CD14-positive monocyte (primary cell): Measurements from ENCODE around the gene DDX51. TPM values are rescaled to one million over a fixed set of nuclear protein-coding genes. Genes with fewer than 3 reads are reported as not detected.

ENCODE experiments used
- DNase-seq, 3 donors: peaks; one replicate each; pipeline ENCODE4 v3.0.0-alpha.2; 2011 to 2022
- H2AFZ ChIP-seq: 2 replicates; pipeline ENCODE4 v1.6.0; 2012; ENCODE audit warnings: mild to moderate bottlenecking, low read depth, low read length, inconsistent platforms; ENCODE audit not compliant: insufficient read depth, poor library complexity, severe bottlenecking
- H3K27ac ChIP-seq, 2 donors: 1 replicate in 1 of 2; 2 replicates in 1 of 2; pipeline ENCODE4 v1.5.1; 2012 to 2013; ENCODE audit warnings: low read length in 2 of 2, control low read depth in 1 of 2, inconsistent platforms in 1 of 2, low read depth in 1 of 2, mild to moderate bottlenecking in 1 of 2
- H3K27me3 ChIP-seq, 2 donors: one replicate each; pipeline versions ENCODE4 v1.6.0 to v1.6.1; 2011 to 2013; ENCODE audit warnings: low read length in 2 of 2; ENCODE audit not compliant: control insufficient read depth in 2 of 2, insufficient read depth in 2 of 2
- H3K36me3 ChIP-seq, 2 donors: replicated peaks in 1 of 2; 1 replicate in 1 of 2; 2 replicates in 1 of 2; pipeline versions ENCODE4 v1.5.1 to v1.6.1; 2012 to 2013; ENCODE audit warnings: low read length in 2 of 2, control low read depth in 1 of 2, inconsistent platforms in 1 of 2, mild to moderate bottlenecking in 1 of 2; ENCODE audit not compliant: insufficient read depth in 2 of 2, control insufficient read depth in 1 of 2
- H3K4me1 ChIP-seq, 2 donors: 1 replicate in 1 of 2; 2 replicates in 1 of 2; pipeline versions ENCODE4 v1.5.1 to v1.6.1; 2012 to 2013; ENCODE audit warnings: low read length in 2 of 2, control low read depth in 1 of 2, inconsistent platforms in 1 of 2, mild to moderate bottlenecking in 1 of 2, moderate library complexity in 1 of 2; ENCODE audit not compliant: insufficient read depth in 2 of 2, control insufficient read depth in 1 of 2
- H3K4me2 ChIP-seq: replicated peaks from 2 replicates; pipeline ENCODE3; 2012; ENCODE audit warnings: low read length, moderate library complexity, mild to moderate bottlenecking; ENCODE audit not compliant: poor library complexity, severe bottlenecking; ENCODE audit errors: extremely low read depth
- H3K4me3 ChIP-seq, 3 experiments: fragments of 200-600 bp in 1 of 3; sonication (generic) in 1 of 3; replicated peaks in 1 of 3; 1 replicate in 2 of 3; 2 replicates in 1 of 3; pipeline ENCODE4 v1.5.1; 2011 to 2013; ENCODE audit warnings: low read length in 3 of 3, mild to moderate bottlenecking in 3 of 3, control low read depth in 2 of 3, low read depth in 2 of 3, inconsistent platforms in 1 of 3, moderate library complexity in 1 of 3
- H3K79me2 ChIP-seq: 2 replicates; pipeline ENCODE4 v1.6.0; 2012; ENCODE audit warnings: mild to moderate bottlenecking, control low read depth, inconsistent platforms, low read length, moderate library complexity; ENCODE audit not compliant: insufficient read depth
- H3K9ac ChIP-seq: 2 replicates; pipeline ENCODE4 v1.6.0; 2017; ENCODE audit warnings: low read length, mild to moderate bottlenecking; ENCODE audit not compliant: insufficient read depth, poor library complexity, severe bottlenecking
- H3K9me3 ChIP-seq, 2 donors: replicated peaks in 1 of 2; 1 replicate in 1 of 2; 2 replicates in 1 of 2; pipeline versions ENCODE4 v1.5.1 to v1.6.1; 2012 to 2013; ENCODE audit warnings: low read length in 2 of 2, control low read depth in 1 of 2; ENCODE audit not compliant: control insufficient read depth in 1 of 2, insufficient read depth in 1 of 2
- H4K20me1 ChIP-seq: 2 replicates; pipeline ENCODE4 v1.6.0; 2012; ENCODE audit warnings: mild to moderate bottlenecking, low read length, control low read depth, moderate library complexity; ENCODE audit not compliant: insufficient read depth
- H3K27ac Mint-ChIP-seq, 7 donors: one replicate each; pipeline ENCODE4 v1.8.0; 2020; ENCODE audit warnings: mild to moderate bottlenecking in 7 of 7, mixed read lengths in 7 of 7, moderate library complexity in 6 of 7, inconsistent platforms in 2 of 7
- H3K27me3 Mint-ChIP-seq, 3 donors: one replicate each; pipeline ENCODE4 v1.8.0; 2021 to 2022; ENCODE audit warnings: low read depth in 3 of 3, mild to moderate bottlenecking in 3 of 3, mixed read lengths in 3 of 3, moderate library complexity in 3 of 3, inconsistent platforms in 1 of 3
- H3K36me3 Mint-ChIP-seq, 2 donors: one replicate each; pipeline ENCODE4 v1.8.0; 2020; ENCODE audit warnings: mixed read lengths in 2 of 2, inconsistent platforms in 1 of 2, mild to moderate bottlenecking in 1 of 2
- H3K4me1 Mint-ChIP-seq: one replicate; pipeline ENCODE4 v1.8.0; 2020; ENCODE audit warnings: mild to moderate bottlenecking, mixed read lengths
- H3K4me3 Mint-ChIP-seq, 2 donors: one replicate each; pipeline ENCODE4 v1.8.0; 2020; ENCODE audit warnings: mild to moderate bottlenecking in 2 of 2, mixed read lengths in 2 of 2, moderate library complexity in 1 of 2
- H3K9me3 Mint-ChIP-seq, 7 donors: one replicate each; pipeline ENCODE4 v1.8.0; 2020 to 2022; ENCODE audit warnings: mixed read lengths in 7 of 7, mild to moderate bottlenecking in 6 of 7, moderate library complexity in 6 of 7, inconsistent platforms in 2 of 7
- WGBS: methylation state at CpG from one replicate; pipeline ENCODE4 v1.1.5; 2013; ENCODE audit warnings: missing lambda C conversion rate; ENCODE audit not compliant: insufficient coverage; 5-methylcytosine and 5-hydroxymethylcytosine counted together
- intact Hi-C, 2 donors: fragments of 100-400 bp; cut with micrococcal nuclease; formaldehyde crosslinking; loops; one replicate each; pipeline versions ENCODE4 v1.15.0 to v1.15.1; 2023
- polyA plus RNA-seq, 3 donors: library from polyadenylated mRNA; depleted of rRNA in 1 of 3; unstranded in 2 of 3; stranded (reverse) in 1 of 3; fragments of 300-500 nt in 2 of 3; fragments of >200 nt in 1 of 3; fragmentation: Illumina TruSeq in 2 of 3; gene quantifications; 1 replicate in 2 of 3; 2 replicates in 1 of 3; pipeline ENCODE4 v1.2.3, GENCODE V29; 2012 to 2021
- TF ChIP-seq, protein P1 (sequence below): fragments of 200-600 bp; IDR thresholded peaks from one replicate; pipeline ENCODE4 v1.8.0; 2022; ENCODE audit warnings: antibody characterized with exemption, mild to moderate bottlenecking

The DDX51 gene
- polyA plus RNA-seq, 3 donors: 1.7 to 24.9 (median 2.7) TPM

GRCh38 chr12:132160601-132161035 is 16.5 kb upstream of the DDX51 start:
- H3K36me3 Mint-ChIP-seq: no peaks in the 10 kb centered on the region
- H3K27ac ChIP-seq: no peak overlapping the region
- peaks cover 18% of the 10 kb centered on the region for H3K4me1 Mint-ChIP-seq
- H3K4me3 ChIP-seq: no peak overlapping the region
- no peak overlapping the region for H2AFZ ChIP-seq
- peaks cover 3 to 16% (median 6%) of the 10 kb centered on the region in 7 donors for H3K9me3 Mint-ChIP-seq
- WGBS: 94% methylated on average over 13 of the region's 15 CpGs
- H3K27me3 ChIP-seq: no peaks in the 10 kb centered on the region
- peaks cover 0 to 8% of the 10 kb centered on the region in 2 donors for H3K9me3 ChIP-seq
- TF ChIP-seq, protein P1, sequence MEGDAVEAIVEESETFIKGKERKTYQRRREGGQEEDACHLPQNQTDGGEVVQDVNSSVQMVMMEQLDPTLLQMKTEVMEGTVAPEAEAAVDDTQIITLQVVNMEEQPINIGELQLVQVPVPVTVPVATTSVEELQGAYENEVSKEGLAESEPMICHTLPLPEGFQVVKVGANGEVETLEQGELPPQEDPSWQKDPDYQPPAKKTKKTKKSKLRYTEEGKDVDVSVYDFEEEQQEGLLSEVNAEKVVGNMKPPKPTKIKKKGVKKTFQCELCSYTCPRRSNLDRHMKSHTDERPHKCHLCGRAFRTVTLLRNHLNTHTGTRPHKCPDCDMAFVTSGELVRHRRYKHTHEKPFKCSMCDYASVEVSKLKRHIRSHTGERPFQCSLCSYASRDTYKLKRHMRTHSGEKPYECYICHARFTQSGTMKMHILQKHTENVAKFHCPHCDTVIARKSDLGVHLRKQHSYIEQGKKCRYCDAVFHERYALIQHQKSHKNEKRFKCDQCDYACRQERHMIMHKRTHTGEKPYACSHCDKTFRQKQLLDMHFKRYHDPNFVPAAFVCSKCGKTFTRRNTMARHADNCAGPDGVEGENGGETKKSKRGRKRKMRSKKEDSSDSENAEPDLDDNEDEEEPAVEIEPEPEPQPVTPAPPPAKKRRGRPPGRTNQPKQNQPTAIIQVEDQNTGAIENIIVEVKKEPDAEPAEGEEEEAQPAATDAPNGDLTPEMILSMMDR: no peak
- intact Hi-C loops: loop anchor here in 1 of 2 donors (5.0 kb wide), 1 partner anchor 57 kb away; no protein-coding TSS in a partner anchor
- no peaks in the 10 kb centered on the region for H3K79me2 ChIP-seq
- DNase-seq: no peak
- no peak overlapping the region for H3K27ac Mint-ChIP-seq
- peaks cover 19 to 21% of the 10 kb centered on the region in 2 donors for H3K4me1 ChIP-seq
- no peaks in the 10 kb centered on the region for H4K20me1 ChIP-seq
- H3K4me3 Mint-ChIP-seq: no peak overlapping the region
- no peak overlapping the region for H3K4me2 ChIP-seq
- no peak overlapping the region for H3K9ac ChIP-seq
- peaks cover 0 to 27% of the 10 kb centered on the region in 2 donors for H3K36me3 ChIP-seq
- H3K27me3 Mint-ChIP-seq: peaks cover 5 to 14% (median 10%) of the 10 kb centered on the region in 3 donors

GRCh38 chr12:132160016-132160415 is 15.9 kb upstream of the DDX51 start:
- intact Hi-C loops: loop anchor here in 1 of 2 donors (5.0 kb wide), 1 partner anchor 57 kb away; no protein-coding TSS in a partner anchor
- no peak for DNase-seq
- peaks cover 3 to 16% (median 6%) of the 10 kb centered on the region in 7 donors for H3K9me3 Mint-ChIP-seq
- Histone ChIP-seq H3K27me3 (no peaks in the 10 kb centered on the region), H3K36me3 (peaks cover 0 to 27% of the 10 kb centered on the region in 2 donors), H3K4me1 (peaks cover 19 to 21% of the 10 kb centered on the region in 2 donors), H3K4me3 (no peak overlapping the region), H4K20me1 (no peaks in the 10 kb centered on the region), H3K79me2 (no peaks in the 10 kb centered on the region), H3K4me2 (no peak overlapping the region), H3K9me3 (peaks cover 0 to 8% of the 10 kb centered on the region in 2 donors), H3K27ac (no peak overlapping the region), H3K9ac (no peak overlapping the region), H2AFZ (no peak overlapping the region)
- H3K27ac Mint-ChIP-seq: peak overlapping the region in 2 of 7 donors; percentile 54 to 68
- no peaks in the 10 kb centered on the region for H3K36me3 Mint-ChIP-seq
- WGBS: 98% methylated on average over 16 of the region's 16 CpGs
- TF ChIP-seq, protein P1: no peak
- no peak overlapping the region for H3K4me3 Mint-ChIP-seq
- H3K4me1 Mint-ChIP-seq: peaks cover 18% of the 10 kb centered on the region
- peaks cover 5 to 14% (median 10%) of the 10 kb centered on the region in 3 donors for H3K27me3 Mint-ChIP-seq
